HG03095 (cell line): ENCODE results near the gene SRSF1.
"Not testable (repeated sequence)": the region's sequence is repeated elsewhere in the genome, so short reads cannot be mapped to it uniquely, and the experiment has no call there.

Source experiments
- ATAC-seq: cut with Tn5 transposase; IDR thresholded peaks from one replicate; pipeline ENCODE4 v1.9.1; 2021; ENCODE audit warnings: moderate library complexity; ENCODE audit not compliant: unreplicated experiment

The SRSF1 gene

GRCh38 chr17:57970710-57971109, 36.3 kb downstream of the SRSF1 start:
- ATAC-seq: no peak

DNA sequence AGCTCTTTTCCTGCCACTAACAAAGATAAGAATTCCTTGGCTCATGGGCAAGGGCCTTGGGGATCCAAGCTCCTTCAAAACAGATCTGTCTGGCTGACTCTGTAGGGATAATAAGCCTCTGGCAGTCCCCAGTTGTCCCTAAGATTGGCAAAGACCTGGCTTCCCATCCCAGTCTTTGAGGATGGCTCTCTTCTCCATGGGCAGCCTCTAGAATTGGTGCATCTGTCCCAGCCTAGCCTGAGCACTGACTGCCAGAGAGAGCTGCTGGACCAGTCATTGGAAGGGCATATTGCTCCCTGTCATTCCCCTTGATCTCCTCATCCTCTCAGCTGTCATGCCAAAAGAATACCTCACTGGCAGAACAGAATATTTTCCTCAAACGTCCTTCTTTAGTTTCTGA, 38.6 kb downstream of the SRSF1 start:
- no peak for ATAC-seq

GRCh38 chr17:57966875-57967274, 40.2 kb downstream of the SRSF1 start:
- no peak for ATAC-seq

DNA sequence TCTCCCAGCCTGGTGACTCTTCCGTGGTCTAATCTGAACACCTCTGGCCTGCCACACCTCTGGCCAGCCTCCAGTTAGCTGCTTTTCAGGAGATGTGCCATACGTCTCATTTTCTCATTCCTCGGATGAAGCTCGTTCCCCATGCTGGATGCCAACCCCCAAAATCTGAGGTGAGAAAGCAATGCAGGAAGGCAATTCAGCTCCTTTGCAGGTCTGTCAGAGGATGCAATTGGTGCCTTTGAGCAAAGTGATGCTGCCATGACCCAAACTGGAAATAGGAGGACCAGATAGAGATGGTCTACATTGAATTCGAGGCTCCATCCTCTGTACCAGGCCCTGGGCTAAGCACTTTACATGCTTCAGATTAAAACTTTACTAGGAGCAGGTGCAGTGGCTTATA, 40.8 kb downstream of the SRSF1 start:
- no peak for ATAC-seq

- no peak for ATAC-seq
These were observed 41.4 kb downstream of the SRSF1 start for GRCh38 chr17:57965521-57966160.

DNA sequence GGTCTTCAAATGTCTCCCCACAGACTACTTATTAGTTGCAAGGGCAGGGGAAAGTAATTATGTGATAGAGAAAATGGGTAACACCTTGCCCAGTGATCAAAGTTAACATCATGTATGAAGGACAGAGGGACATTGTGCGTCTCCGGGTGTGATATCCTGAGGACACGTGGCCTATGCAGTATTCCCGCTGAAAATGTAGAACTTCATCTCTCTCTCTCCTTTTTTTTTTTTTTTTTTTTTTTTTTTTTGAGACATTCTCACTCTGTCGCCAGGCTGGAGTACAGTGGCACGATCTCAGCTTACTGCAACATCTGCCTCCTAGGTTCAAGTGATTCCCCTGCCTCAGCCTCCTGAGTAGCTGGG, 43.9 kb downstream of the SRSF1 start:
- ATAC-seq: no peak

DNA sequence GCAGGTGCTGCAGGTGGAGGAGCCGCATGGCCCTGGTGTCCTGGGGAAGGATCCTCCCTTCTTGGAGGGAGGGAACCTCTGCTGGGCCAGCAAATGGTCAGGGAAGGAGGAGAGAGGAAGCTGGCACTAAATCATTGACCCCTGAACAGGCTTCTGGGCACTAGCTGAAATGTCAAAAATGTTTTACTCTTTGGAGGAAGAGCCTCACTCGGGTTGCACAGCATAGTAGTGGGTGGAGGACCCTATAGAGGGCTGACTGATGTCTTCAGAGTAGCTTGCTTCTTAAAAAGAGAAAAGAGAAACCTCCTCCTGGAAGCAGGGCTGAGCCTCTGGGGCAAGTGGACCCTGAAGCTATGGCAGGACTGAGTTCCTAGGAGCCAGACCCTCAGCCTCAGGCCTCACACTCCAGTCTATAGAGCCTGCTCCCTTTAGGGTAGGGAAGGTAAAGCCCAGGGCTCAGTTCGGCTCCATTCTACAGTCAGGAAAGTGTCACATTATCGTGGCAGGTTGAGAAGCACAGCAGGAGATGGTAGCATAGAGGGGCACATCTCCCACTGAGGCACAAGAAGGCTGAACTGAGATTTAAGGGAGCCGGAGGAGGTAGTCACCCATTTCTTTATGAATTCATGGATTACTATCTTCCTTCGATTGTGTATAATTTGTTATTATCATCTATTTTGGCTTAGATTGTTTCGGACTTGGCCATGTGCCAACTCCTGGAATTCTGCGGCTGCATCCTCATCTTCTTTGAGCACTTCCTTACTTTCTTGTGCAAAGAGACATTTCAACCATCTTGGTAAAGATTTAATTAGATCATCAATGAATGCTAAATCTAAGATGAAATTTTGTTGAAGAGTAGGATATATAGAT, 44.5 kb downstream of the SRSF1 start:
- no peak for ATAC-seq

DNA sequence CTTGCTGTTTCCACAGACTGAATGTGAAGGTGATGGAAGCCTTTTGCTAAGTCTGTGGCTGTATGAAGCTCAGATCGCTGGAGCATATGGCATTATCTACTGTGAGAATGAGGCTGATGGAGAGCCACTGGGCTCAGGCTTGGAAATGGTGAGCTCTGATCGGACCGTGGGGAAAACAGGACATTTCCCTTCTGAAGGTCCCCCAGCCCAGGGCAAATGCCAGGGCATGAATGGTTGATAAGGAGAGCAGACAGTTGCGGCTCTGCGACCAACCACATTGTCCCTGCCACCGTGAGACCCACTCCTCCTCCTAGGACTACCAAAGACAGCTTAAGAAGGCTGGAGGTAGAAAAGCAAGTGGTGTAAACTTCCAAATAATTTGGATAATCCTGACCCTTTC, 47.1 kb downstream of the SRSF1 start:
- ATAC-seq: no peak

DNA sequence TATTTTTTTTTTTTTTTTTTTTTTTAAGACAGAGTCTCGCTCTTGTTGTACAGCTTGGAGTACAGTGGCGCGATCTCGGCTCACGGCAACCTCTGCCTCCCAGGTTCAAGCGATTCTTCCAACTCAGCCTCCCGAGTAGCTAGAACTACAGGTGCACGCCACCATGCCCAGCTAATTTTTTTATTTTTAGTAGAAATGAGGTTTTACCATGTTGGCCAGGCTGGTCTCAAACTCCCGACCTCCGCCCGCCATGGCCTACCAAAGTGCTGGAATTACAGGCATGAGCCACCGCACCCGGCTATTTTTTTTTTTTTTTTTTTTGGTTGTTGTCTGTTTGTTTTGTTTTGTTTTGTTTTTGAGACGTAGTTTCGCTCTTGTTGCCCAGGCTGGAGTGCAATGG, 48.7 kb downstream of the SRSF1 start:
- ATAC-seq: not testable (repeated sequence)

- ATAC-seq: no peak
These were observed 49.2 kb downstream of the SRSF1 start for GRCh38 chr17:57957886-57958285.

DNA sequence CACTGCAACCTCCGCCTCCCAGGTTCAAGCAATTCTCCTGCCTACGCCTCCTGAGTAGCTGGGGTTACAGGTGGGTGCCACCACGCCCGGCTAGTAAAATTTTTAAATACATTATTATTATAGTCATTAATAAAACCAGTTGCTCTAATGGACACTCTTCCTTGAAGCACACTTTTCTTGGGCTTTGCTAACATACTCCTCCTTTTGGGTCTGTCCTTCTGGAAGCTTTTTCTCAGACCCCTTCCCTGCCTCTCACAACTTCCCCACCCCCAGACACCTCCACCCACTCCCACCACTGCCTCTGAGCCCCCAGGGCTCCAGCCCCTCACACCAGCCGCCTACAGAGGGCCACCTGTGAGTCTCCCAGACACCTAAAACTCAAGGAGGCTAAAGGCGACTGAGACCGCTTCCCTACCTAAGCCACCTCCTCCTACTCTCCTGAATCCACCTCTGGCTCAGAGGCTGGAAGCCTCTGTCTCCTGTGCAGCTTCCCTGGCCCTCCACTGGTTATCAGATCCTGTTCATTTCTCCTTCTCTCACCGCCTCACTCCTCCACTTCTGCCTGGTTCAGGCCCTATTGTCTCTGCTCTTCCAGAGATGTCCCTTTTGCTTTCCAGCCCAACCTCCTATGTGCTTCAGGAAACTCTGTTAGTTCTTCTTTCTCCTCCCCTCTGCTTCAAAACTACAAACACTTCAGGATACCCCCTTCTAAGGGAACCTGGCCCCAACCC, 49.8 kb downstream of the SRSF1 start:
- ATAC-seq: no peak

DNA sequence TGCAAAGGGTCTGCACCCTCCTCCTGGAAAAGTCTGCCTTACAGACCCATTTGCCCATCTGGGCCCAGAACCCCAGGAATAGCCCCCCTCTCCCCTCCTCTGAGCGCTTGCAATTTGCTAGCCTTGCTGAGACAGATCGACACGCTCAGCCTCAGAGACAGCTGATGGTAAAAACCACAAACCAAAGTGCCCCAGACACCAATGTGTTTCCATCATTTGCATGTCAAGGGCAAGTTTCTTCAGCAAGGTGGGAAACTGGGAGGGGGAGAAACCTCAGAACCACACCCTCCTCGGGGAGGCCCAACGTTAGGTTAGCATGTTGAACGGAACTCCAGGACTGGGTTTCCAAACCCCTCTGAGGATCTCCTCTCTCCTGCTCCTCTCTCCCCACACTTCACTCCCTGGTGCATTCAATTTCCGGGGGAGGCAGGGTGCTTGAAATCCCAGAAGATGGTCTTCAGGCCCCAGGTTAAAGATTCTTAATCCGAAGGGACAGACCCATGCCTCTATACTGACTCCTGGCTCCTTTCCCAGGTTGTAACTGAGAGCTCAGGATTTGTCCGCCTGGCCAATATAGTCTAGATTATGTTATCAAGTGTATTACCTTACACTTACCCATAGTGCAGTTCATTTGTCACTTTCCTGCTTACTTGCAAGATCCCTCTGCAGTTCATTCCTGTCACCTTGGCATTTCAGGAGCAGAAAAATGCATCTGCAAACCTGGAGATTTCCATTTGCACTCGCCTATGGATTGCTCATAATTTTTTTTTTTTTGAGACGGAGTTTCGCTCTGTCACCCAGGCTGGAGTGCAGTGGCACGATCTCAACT, 50.5 kb downstream of the SRSF1 start:
- ATAC-seq: peak; percentile 65

DNA sequence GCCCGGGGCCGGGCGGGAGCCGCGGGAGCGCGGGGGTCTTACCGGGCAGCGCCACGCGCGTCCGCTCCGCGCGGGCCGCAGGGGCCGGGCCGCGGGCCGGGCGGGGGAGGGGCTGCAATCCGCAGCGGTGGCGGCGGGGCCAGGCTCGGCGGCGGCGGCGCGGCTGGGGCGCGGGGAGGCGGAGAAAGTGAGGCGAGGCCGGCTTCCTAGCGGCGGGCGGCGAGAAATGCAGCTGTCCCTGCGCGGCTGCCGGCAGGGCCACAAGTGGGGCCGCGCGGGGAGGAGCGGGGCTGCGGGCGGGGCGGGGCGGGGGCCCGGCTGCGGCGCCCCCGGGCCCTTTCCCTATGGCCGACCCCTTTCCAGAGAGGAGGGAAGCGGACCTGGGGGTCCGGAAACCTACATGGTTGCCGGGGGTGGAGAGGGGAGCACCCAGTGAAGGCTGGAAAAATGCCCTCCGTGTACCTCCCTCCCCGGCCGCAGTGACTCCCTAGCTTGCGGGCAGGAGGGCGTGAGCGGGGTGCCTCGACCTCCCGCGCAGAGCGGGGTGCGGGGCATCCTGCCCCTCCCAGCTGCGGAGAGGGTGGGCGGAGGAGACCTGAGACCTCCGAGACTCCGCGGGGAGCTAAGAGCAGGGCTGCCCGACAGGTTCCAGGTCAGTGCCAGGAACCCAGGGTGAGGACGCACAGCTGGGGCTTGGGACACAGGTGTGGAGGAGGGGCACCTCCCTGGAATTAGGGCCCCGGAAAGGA, 51.7 kb downstream of the SRSF1 start, which contains the start of gene CUEDC1:
Gene CUEDC1, minus strand, starts transcription at position 230 of the 749 bp plus-strand sequence. CDS start 69,848 bp downstream, outside the sequence.
- peak; percentile 58 for ATAC-seq

GRCh38 chr17:57954397-57955182, 52.5 kb downstream of the SRSF1 start:
- ATAC-seq: no peak

DNA sequence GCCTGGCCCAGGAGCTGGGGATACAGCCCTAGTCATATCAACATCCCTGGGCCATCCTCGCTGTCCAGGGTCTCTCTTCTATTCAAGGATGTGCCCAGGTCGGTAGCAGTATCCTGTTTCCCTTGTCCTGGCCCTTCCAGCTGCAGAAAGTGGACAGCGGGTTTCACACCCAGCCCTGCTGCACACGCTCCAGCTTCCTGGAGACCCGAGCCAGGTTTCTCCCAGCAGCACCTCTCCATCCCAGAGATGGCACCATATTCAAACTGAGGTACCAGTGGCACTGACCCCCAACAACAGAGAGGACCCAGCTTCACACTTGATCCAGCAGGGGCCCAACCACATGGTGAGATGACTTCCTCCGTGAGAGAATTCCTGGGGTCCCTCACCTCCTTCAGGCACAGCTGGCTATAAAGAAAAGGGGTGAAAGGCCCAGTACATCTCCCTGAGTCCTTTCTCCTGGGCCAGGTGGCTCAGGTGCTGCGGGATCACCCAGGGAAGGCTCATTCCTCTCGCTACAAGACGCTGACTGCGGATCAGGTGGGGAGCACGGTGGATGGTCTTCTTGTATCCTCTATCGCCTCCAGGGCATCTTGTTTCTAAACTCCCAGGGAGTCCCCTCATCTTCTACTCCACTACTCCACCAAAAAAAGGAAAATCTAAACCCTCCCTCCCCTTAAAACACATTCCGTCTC, 53.2 kb downstream of the SRSF1 start:
- ATAC-seq: no peak
